Astrocyte (in vitro differentiated cells and primary cell): Measurements from ENCODE around the gene ADCY5. TPM values are rescaled to one million over a fixed set of nuclear protein-coding genes. Genes with fewer than 3 reads are reported as not detected.

Source experiments
- DNase-seq: peaks from one replicate; pipeline ENCODE4 v3.0.0-alpha.2; 2010; ENCODE audit warnings: low read depth
- FAIRE-seq: peaks from 2 replicates; lab custom pipeline; 2011; peaks lifted over from hg19 to GRCh38; lab: Jason Lieb, UNC
- H2AFZ ChIP-seq: 2 replicates; pipeline ENCODE4 v1.6.0; 2012; ENCODE audit warnings: low read depth, low read length, inconsistent platforms
- H3K27ac ChIP-seq: 2 replicates; pipeline ENCODE4 v1.5.1; 2011; ENCODE audit warnings: low read depth, low read length, inconsistent platforms
- H3K27me3 ChIP-seq: 2 replicates; pipeline ENCODE4 v1.6.0; 2011; ENCODE audit warnings: low read length, inconsistent platforms; ENCODE audit not compliant: insufficient read depth
- H3K36me3 ChIP-seq: 2 replicates; pipeline ENCODE4 v1.5.1; 2011; ENCODE audit warnings: low read length, inconsistent platforms; ENCODE audit not compliant: insufficient read depth
- H3K4me1 ChIP-seq: 2 replicates; pipeline ENCODE4 v1.5.1; 2011; ENCODE audit warnings: low read length, inconsistent platforms; ENCODE audit not compliant: insufficient read depth
- H3K4me2 ChIP-seq: 2 replicates; pipeline ENCODE4 v1.6.0; 2012; ENCODE audit warnings: low read length, inconsistent platforms
- H3K4me3 ChIP-seq: 2 replicates; pipeline ENCODE4 v1.5.1; 2011; ENCODE audit warnings: low read depth, mild to moderate bottlenecking, low read length, inconsistent platforms; ENCODE audit not compliant: insufficient read depth
- H3K79me2 ChIP-seq: 2 replicates; pipeline ENCODE4 v1.6.0; 2012; ENCODE audit warnings: mild to moderate bottlenecking, low read length, inconsistent platforms; ENCODE audit not compliant: insufficient read depth
- H3K9ac ChIP-seq: 2 replicates; pipeline ENCODE4 v1.6.0; 2012; ENCODE audit warnings: mild to moderate bottlenecking, low read length, inconsistent platforms
- H3K9me3 ChIP-seq: 2 replicates; pipeline ENCODE4 v1.5.1; 2012; ENCODE audit warnings: low read depth, mild to moderate bottlenecking, low read length, inconsistent platforms; ENCODE audit not compliant: insufficient read depth
- H4K20me1 ChIP-seq: 2 replicates; pipeline ENCODE4 v1.6.0; 2012; ENCODE audit warnings: low read length, inconsistent platforms; ENCODE audit not compliant: insufficient read depth
- H3K27ac Mint-ChIP-seq: one replicate; pipeline ENCODE4 v1.8.0; 2021; ENCODE audit warnings: mild to moderate bottlenecking, mixed read lengths; ENCODE audit not compliant: unreplicated experiment
- H3K27me3 Mint-ChIP-seq: one replicate; pipeline ENCODE4 v1.8.0; 2021; ENCODE audit warnings: low read depth, mixed read lengths; ENCODE audit not compliant: unreplicated experiment
- H3K36me3 Mint-ChIP-seq: one replicate; pipeline ENCODE4 v1.8.0; 2021; ENCODE audit warnings: low read depth, mixed read lengths; ENCODE audit not compliant: unreplicated experiment
- H3K4me1 Mint-ChIP-seq: one replicate; pipeline ENCODE4 v1.8.0; 2021; ENCODE audit warnings: low read depth, mixed read lengths; ENCODE audit not compliant: unreplicated experiment
- H3K4me3 Mint-ChIP-seq: one replicate; pipeline ENCODE4 v1.8.0; 2021; ENCODE audit warnings: mild to moderate bottlenecking, moderate library complexity, mixed read lengths; ENCODE audit not compliant: unreplicated experiment
- H3K9me3 Mint-ChIP-seq: one replicate; pipeline ENCODE4 v1.8.0; 2021; ENCODE audit warnings: mild to moderate bottlenecking, mixed read lengths; ENCODE audit not compliant: unreplicated experiment
- EZH2 ChIP-seq: IDR thresholded peaks from 2 replicates; pipeline ENCODE4 v1.6.1; 2012; ENCODE audit warnings: mild to moderate bottlenecking, low read length, inconsistent platforms; ENCODE audit not compliant: insufficient read depth
- total RNA-seq: library from RNA; stranded (reverse); gene quantifications from 2 replicates; pipeline ENCODE4 v1.2.1, GENCODE V29; 2021
- TF ChIP-seq, protein P1 (sequence below): IDR thresholded peaks from 2 replicates; pipeline ENCODE4 v1.5.1; 2011; ENCODE audit warnings: low read depth, mild to moderate bottlenecking, inconsistent platforms, low read length, moderate library complexity; ENCODE audit not compliant: insufficient read depth

ADCY5 gene
- total RNA-seq, 1 donor from 2014 or later: 1.2 TPM

DNA sequence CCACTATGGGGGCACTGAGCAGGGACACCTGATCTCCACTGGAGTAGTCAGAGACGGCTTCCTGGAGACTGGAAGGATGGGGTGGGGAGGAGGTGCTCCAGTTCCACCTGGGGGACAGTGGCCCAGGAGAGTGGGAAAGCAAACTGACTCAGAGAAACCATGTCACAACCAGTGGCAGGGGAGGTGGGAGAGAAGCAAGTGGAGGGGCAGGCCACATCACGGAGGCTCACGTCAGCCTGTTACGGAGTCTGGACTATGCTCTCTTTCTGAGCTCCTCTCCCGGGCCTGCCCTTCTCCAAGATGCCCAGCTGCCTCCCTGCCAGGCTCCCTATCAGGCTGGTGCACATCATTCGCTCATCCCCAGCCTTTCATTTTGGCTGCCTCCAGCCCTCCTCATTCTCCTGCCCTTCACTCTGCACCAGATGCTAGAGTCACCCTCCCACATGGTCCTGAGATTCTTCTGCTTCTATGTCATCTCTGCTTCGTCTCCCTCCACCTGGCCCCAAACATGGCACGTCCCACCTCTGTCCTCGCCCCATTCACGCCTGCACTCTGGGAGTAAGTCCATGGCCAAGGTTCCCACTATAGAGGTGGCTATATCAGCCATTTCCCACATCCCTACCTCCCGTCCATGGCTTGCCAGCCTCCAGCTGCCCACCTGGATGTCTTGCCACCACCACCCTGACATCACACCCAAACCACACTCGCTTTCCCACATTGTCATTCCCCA lies 100.3 kb downstream of the ADCY5 start:
- H2AFZ ChIP-seq: no peak overlapping the region
- H3K27ac Mint-ChIP-seq: no peak overlapping the region

DNA sequence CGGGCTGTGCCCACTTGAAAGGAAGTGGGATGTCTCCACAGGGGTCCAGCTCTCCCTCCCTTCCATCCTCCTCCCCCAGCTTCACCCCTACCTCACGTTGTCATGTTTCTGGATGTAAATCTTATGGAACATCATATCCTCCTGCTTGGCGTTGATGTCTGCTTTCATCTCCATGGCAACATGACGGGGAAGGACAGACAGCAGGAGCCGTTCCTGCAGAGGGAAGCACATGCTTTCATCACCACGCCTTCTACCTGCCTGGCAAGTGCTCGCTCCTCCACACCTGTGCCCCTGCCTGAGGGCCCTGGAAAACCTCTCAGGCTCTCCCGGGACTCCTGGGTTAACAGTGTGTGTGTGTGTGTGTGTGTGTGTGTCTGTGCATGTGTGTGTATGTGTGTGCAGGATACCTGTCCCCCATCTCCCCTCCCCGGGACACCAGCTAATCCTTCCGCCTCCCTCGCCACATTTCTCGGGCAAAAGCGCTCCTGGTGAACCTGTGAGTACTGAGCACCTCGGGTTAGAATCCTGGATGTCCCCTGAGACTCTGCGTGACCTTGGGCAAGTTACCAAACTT lies 101.1 kb downstream of the ADCY5 start:
- Histone ChIP-seq H3K36me3 (no peaks in the 10 kb centered on the region), H3K27ac (no peak overlapping the region), H4K20me1 (peaks cover 13% of the 10 kb centered on the region), H3K4me3 (no peak overlapping the region), H3K9me3 (no peaks in the 10 kb centered on the region), H3K9ac (no peak overlapping the region), H3K4me2 (no peak overlapping the region), H3K79me2 (no peaks in the 10 kb centered on the region), H3K4me1 (peaks cover 18% of the 10 kb centered on the region), H3K27me3 (peaks cover 43% of the 10 kb centered on the region), H2AFZ (no peak overlapping the region)
- H3K4me1 Mint-ChIP-seq: peaks cover 18% of the 10 kb centered on the region
- DNase-seq (no peak), FAIRE-seq (no peak)
- H3K27ac Mint-ChIP-seq: no peak overlapping the region
- H3K9me3 Mint-ChIP-seq: no peaks in the 10 kb centered on the region
- TF ChIP-seq, protein P1, sequence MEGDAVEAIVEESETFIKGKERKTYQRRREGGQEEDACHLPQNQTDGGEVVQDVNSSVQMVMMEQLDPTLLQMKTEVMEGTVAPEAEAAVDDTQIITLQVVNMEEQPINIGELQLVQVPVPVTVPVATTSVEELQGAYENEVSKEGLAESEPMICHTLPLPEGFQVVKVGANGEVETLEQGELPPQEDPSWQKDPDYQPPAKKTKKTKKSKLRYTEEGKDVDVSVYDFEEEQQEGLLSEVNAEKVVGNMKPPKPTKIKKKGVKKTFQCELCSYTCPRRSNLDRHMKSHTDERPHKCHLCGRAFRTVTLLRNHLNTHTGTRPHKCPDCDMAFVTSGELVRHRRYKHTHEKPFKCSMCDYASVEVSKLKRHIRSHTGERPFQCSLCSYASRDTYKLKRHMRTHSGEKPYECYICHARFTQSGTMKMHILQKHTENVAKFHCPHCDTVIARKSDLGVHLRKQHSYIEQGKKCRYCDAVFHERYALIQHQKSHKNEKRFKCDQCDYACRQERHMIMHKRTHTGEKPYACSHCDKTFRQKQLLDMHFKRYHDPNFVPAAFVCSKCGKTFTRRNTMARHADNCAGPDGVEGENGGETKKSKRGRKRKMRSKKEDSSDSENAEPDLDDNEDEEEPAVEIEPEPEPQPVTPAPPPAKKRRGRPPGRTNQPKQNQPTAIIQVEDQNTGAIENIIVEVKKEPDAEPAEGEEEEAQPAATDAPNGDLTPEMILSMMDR: no peak
- no peak for TF ChIP-seq EZH2
- H3K36me3 Mint-ChIP-seq: no peaks in the 10 kb centered on the region
- peaks cover 36% of the 10 kb centered on the region for H3K27me3 Mint-ChIP-seq
- H3K4me3 Mint-ChIP-seq: no peak overlapping the region

More for the DNA sequence above, 100.3 kb downstream of the ADCY5 start:
- DNase-seq: no peak
- no peak overlapping the region for H3K4me2 ChIP-seq
- Mint-ChIP-seq H3K4me1 (peaks cover 18% of the 10 kb centered on the region), H3K9me3 (peaks cover under 1% of the 10 kb centered on the region), H3K27me3 (peaks cover 38% of the 10 kb centered on the region), H3K4me3 (peak overlapping the region; percentile 51), H3K36me3 (no peaks in the 10 kb centered on the region)
- H3K36me3 ChIP-seq: no peaks in the 10 kb centered on the region
- no peak overlapping the region for H3K9ac ChIP-seq
- FAIRE-seq: no peak
- H3K4me3 ChIP-seq: no peak overlapping the region
- peaks cover 43% of the 10 kb centered on the region for H3K27me3 ChIP-seq
- H3K79me2 ChIP-seq: no peaks in the 10 kb centered on the region
- no peak overlapping the region for H3K27ac ChIP-seq
- peaks cover 14% of the 10 kb centered on the region for H3K4me1 ChIP-seq
- H4K20me1 ChIP-seq: peaks cover 10% of the 10 kb centered on the region
- no peaks in the 10 kb centered on the region for H3K9me3 ChIP-seq
- TF ChIP-seq EZH2: no peak
- TF ChIP-seq, protein P1: no peak

DNA sequence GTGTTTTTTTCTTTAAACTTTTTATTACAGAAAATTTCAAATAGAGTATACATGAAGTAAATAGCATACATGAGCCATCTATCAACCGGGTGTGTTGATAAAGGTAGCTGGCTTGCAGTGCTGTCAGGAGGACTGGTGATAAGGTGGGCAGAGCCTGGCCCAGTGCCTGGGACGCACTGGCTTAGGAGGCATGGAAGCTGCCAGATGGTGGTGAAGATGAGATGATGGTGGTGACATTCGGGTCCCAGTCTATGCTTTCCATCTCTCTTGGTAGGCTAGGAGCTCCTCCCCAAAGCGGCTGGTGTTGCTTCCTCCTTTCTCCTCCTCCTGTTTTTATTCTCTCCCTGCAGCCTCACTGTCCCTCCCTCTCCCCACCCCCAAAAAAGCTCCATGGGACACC lies 101.7 kb downstream of the ADCY5 start:
- peaks cover 18% of the 10 kb centered on the region for H3K4me1 Mint-ChIP-seq
- FAIRE-seq: no peak
- H3K27ac Mint-ChIP-seq: no peak overlapping the region
- no peaks in the 10 kb centered on the region for H3K36me3 ChIP-seq
- peaks cover 18% of the 10 kb centered on the region for H3K4me1 ChIP-seq
- no peak for DNase-seq
- H3K4me3 ChIP-seq: no peak overlapping the region
- no peak overlapping the region for H2AFZ ChIP-seq
- no peaks in the 10 kb centered on the region for H3K36me3 Mint-ChIP-seq
- no peaks in the 10 kb centered on the region for H3K79me2 ChIP-seq
- H3K9ac ChIP-seq: no peak overlapping the region
- TF ChIP-seq, protein P1: no peak
- no peak for TF ChIP-seq EZH2
- H4K20me1 ChIP-seq: peaks cover 13% of the 10 kb centered on the region
- no peak overlapping the region for H3K27ac ChIP-seq
- H3K27me3 Mint-ChIP-seq: peaks cover 31% of the 10 kb centered on the region
- H3K9me3 ChIP-seq: no peaks in the 10 kb centered on the region
- H3K4me3 Mint-ChIP-seq: no peak overlapping the region
- H3K27me3 ChIP-seq: peaks cover 47% of the 10 kb centered on the region
- no peaks in the 10 kb centered on the region for H3K9me3 Mint-ChIP-seq
- no peak overlapping the region for H3K4me2 ChIP-seq
